HG02884 (cell line): ENCODE data around the gene VRK1.
"Not testable (repeated sequence)": the region's sequence is repeated elsewhere in the genome, so short reads cannot be mapped to it uniquely, and the experiment has no call there.

Source experiments
- ATAC-seq: cut with Tn5 transposase; IDR thresholded peaks from one replicate; pipeline ENCODE4 v1.9.1; 2021; ENCODE audit warnings: mild to moderate bottlenecking, moderate library complexity; ENCODE audit not compliant: unreplicated experiment

The VRK1 gene

DNA sequence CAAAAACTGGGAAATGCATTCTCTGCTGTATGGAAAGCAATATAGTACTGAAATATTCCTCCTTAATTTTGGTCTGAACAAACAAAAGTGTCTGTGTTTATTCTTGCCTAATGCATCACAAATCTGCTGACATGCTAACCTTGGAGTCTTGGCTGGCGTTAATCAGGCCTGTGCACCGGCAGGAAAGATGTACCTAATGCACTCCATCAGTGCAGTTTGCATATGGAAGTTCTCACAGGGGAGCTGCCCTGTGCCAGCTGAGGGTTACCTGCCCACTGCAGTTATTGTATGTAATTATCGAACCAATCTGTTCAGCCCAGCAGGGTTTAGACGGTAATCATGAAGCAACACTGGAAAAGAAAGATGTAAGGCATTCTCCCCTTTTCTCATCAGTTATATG is 76.9 kb downstream of the VRK1 start:
- no peak for ATAC-seq

- no peak for ATAC-seq
Measured at GRCh38 chr14:96876747-96877146, 79.6 kb downstream of the VRK1 start.

DNA sequence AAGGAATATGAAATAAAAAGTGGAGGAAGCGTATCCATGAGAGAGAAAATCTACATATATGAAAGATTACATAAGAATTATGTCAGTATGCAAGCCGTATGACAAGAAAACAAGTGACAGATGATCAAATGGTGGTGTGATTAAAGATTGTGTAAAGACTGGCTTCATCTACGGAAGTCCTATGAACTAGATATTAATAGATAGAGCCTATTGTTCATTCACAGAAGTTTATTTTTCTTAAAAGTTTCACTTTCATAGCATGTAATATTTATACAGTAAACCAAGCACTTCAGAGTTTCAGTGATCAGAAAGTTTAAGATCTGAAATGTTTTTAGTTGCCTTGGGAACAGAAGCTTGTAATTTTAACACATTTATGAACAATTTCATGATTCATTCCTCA is 84.5 kb downstream of the VRK1 start:
- no peak for ATAC-seq

GRCh38 chr14:96883974-96884373 is 86.8 kb downstream of the VRK1 start:
- ATAC-seq, result not testable (repeated sequence)

GRCh38 chr14:96888158-96888557 is 91.0 kb downstream of the VRK1 start:
- peak; percentile 63 for ATAC-seq

DNA sequence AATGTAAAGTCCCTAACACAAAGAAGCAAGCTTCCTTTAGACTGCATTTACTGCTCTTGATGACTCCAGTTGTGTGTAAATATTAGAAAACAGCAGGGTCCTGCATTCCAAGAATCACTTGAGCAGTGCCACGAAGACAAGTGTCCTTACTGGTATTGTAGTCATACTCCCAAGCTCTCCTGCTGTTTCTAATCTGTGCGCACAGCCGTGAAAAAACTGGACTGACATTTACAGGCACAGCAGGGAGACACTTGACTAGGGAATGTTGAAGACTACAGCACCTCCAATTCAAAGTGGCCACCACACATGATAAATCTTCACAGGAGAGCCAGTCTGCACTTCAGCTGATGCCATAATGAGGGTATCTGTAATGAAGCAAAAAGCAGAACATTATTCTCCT is 91.4 kb downstream of the VRK1 start:
- no peak for ATAC-seq

DNA sequence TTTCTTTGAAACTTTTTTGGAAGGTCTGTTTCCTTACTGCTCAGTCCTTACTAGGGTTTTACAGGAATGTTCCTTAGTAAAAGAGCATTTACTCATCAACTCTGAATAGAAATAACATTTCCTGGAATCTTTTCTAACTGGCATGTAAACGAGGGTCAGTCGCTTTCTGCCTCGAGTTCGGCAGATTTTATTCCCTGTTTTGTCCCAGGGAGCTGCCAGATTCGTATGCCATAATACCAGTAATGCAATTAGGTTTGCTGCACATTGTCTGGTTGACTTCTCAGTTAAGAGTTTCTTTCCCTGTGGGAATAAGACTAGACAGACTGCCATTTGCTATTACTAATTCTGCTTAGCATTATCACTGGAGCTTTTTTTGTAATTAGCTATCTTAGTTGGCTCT is 91.9 kb downstream of the VRK1 start:
- no peak for ATAC-seq

GRCh38 chr14:96893966-96894622 is 96.9 kb downstream of the VRK1 start:
- ATAC-seq, result no peak

GRCh38 chr14:96894966-96895365 is 97.8 kb downstream of the VRK1 start:
- ATAC-seq, result no peak

DNA sequence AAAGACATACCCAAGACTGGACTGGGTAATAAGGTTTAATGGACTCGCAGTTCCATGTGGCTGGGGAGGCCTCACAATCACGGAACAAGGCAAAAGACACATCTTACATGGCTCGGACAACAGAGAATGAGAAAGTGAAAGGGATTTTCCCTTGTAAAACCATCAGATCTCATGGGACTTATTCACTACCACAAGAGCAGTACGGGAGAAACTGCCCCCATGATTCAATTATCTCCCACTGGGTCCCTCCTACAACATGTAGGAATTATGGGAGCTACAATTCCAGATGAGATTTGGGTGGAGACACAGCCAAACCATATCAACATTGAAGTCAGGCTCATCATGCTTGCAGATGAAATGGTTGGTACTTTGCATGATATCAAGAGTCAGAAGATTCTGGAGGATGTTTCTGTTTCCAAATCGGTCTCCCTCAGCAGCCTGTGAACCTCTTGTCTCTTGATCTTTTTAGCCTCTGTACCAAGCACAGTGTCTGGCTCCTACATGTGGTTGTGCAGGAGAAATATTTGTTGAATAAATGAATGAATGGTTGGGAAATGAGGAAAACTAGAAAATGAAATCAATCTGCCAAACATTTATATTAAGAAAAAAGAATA is 98.6 kb downstream of the VRK1 start:
- ATAC-seq, result peak; percentile 67

GRCh38 chr14:96897184-96897583 is 100.0 kb downstream of the VRK1 start:
- ATAC-seq, result no peak

DNA sequence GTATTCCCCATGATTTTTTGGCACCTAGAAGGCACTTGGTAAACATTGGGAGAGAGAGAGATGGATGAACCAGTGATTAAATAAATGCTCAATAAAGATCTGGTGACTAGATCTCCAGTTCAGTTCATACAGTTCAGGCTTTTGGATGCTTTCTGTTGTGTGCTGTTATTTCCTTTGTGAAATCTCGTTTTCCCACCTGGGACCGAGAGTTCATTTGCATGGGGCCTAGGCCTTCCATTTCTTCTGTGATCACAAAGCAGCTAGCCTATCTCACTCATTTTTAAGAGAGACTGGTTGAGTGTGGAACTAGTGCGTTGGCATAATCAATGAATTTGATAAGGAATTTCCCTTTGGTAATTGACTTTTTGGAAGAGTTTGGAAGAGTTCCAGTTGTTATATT is 104.0 kb downstream of the VRK1 start:
- ATAC-seq, result peak; percentile 53

GRCh38 chr14:96902004-96902403 is 104.8 kb downstream of the VRK1 start:
- no peak for ATAC-seq

DNA sequence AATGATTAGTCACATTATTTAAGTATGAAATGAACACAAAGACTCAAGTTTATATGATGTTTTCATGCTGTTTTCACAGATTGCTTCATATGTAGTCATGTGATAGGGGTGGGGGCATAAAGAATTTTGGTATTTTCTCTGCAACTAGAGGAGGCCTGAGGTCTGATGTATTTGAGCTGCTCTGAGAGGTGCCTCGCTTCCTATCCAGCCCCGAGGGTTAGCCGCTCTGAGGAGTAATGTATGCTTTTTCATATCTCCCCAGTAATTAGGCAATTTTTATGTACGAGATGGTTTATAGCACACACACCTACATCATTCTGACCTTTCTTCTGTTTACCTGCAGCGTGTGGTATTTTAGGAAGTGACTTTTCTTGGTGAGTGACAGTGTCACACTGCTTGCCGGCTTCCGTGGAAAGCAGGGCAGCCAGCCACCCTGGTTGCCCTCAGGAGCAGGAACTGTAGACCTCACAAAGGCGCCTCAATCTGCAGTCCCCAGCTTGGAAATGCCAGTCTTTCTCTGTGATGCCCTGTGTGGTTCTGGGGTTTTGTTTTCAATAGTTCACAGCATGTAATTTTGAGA is 106.4 kb downstream of the VRK1 start:
- ATAC-seq, result no peak

DNA sequence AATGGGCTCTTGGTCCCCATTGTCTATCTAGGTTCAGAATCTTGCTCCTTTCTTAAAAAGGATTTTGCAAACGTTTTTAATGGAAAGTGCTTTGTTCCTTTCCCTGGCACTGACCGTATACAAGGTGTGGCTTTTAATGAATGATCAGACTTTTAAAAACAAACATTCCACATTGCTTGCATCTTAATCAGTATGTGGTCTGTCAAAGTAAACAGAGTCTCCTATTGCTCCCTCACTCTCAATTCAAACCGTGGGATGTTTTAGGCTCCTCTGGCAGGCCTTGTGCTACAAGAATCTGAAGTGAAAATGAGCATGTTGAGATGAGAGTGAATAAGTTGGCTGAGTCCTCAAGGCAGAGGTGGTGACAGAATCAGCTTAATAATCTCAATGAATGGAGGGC is 107.0 kb downstream of the VRK1 start:
- ATAC-seq, result no peak

DNA sequence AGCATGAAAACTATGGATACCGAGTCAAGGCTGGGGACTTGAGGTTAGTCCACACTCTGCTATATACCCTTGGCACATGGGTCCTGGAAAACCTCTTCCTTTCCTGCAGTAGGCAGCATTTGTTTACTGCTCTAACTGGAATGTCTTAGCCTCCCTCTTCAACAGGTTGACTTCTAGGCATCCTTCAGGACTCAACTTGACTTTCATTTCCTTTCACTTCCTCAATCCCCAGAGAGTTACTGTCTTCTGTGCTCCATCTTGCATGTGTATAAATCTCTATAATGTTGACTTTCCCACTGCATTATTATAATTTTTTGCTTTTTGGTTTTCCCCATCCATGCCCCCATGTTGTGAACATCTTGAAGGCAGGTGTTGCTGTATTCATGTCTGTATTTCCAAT is 107.9 kb downstream of the VRK1 start:
- no peak for ATAC-seq

- ATAC-seq, result no peak
Measured at GRCh38 chr14:96905825-96906224, 108.6 kb downstream of the VRK1 start.

DNA sequence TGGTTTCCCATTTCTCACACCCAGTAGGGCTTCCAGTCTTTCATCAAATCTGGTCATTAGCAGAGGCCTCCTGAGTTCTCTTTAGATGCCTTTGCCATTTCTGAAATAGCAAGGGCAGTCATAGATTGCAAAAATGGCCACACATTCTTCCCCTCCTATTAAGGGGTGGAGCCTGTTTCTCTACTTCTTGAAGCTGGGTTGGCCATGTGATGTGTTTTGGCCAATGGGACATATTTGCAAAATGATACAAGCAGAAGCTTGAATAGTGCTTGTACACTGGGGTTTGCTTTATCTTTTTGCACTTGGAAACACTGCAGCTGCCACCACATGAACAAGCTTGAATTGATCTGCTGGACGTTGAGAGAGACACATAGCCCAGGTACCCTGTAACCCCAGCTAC is 109.3 kb downstream of the VRK1 start:
- ATAC-seq, result no peak

DNA sequence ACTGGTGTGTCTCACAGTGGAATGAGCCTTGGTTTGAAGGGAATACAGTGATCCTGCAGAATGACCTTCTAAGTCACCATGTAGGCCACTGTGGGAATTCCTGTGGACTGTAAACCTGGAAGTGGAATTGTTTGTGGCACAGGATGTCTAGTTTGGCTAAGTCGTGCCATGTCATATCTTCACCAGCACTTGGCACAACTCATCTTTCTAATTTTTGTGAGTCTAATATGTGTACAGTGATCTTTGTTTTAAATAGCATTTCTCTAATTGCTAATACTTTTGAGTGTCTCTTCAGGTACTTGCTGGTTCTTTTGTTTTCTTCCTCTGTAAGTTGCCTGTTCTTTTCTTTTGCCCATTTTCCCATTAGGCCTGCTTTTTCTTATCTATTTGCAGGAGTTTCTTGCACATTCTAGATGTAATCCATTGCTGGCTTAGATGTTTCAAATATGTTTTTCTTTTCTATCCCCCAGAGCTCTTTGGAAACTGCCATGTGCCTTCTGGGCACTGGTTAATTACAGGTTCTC is 112.7 kb downstream of the VRK1 start:
- ATAC-seq, result no peak

GRCh38 chr14:96911499-96912149 is 114.4 kb downstream of the VRK1 start:
- ATAC-seq, result no peak

GRCh38 chr14:96914571-96915128 is 117.5 kb downstream of the VRK1 start:
- no peak for ATAC-seq

DNA sequence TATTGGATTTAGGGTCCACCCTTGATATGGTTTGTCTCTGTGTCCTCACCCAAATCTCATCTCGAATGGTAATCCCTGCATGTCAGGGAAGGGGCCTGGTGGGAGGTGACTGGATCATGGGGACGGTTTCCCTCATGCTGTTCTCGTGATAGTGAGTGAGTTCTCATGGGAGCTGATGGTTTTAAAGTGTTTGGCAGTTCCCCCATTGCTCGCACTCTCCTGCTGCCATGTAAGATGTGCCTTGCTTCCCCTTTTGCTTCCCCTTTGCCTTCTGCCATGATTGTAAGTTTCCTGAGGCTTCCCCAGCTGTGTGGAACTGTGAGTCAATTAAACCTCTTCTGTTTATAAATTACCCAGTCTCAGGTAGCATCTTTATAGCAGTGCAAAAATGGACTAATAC is 118.3 kb downstream of the VRK1 start:
- ATAC-seq, result no peak
